GM23338 (cell line): ENCODE results near the gene RAB34. TPM values are rescaled to one million over a fixed set of nuclear protein-coding genes. Genes with fewer than 3 reads are reported as not detected.
A peak's percentile ranks its signal among the peaks of the same experiment; 100 is the strongest.

ENCODE experiments used
- ATAC-seq: fragments of 200-7000 bp; cut with Tn5 transposase; 3 replicates; pipeline ENCODE4 v1.9.1; 2020
- DNase-seq: peaks from one replicate; pipeline ENCODE4 v3.0.0-alpha.2; 2015; ENCODE audit warnings: low spot score
- H2AFZ ChIP-seq: fragments of 200-600 bp; sonication (generic); 2 replicates; pipeline ENCODE4 v1.8.0; 2016; ENCODE audit warnings: antibody characterized with exemption, mild to moderate bottlenecking, moderate library complexity
- H3F3A ChIP-seq: fragments of 200-600 bp; sonication (generic); replicated peaks from 2 replicates; pipeline ENCODE4 v1.8.0; 2017; ENCODE audit warnings: antibody characterized with exemption, mixed run types, low read depth
- H3K27ac ChIP-seq: fragments of 200-600 bp; sonication (generic); 2 replicates; pipeline ENCODE4 v1.6.1; 2016; ENCODE audit warnings: low read depth
- H3K27me3 ChIP-seq: fragments of 200-600 bp; sonication (generic); 2 replicates; pipeline ENCODE4 v1.8.0; 2016; ENCODE audit warnings: mild to moderate bottlenecking, mixed run types, moderate library complexity; ENCODE audit not compliant: insufficient read depth
- H3K36me3 ChIP-seq: fragments of 200-600 bp; sonication (generic); 2 replicates; pipeline ENCODE4 v1.8.0; 2016; ENCODE audit warnings: mild to moderate bottlenecking; ENCODE audit not compliant: insufficient read depth
- H3K4me1 ChIP-seq: fragments of 200-600 bp; sonication (generic); 2 replicates; pipeline ENCODE4 v1.8.0; 2016; ENCODE audit warnings: mild to moderate bottlenecking, moderate library complexity; ENCODE audit not compliant: insufficient read depth
- H3K4me2 ChIP-seq: fragments of 200-600 bp; sonication (generic); 2 replicates; pipeline ENCODE4 v1.7.1; 2017; ENCODE audit warnings: mixed run types
- H3K4me3 ChIP-seq: fragments of 200-600 bp; sonication (generic); 2 replicates; pipeline ENCODE4 v1.6.1; 2016; ENCODE audit warnings: mixed run types
- H3K79me2 ChIP-seq: fragments of 200-600 bp; sonication (generic); replicated peaks from 2 replicates; pipeline ENCODE4 v1.8.0; 2017; ENCODE audit warnings: mild to moderate bottlenecking; ENCODE audit not compliant: insufficient read depth
- H3K9me2 ChIP-seq: fragments of 200-600 bp; sonication (generic); 2 replicates; pipeline ENCODE4 v1.8.0; 2017; ENCODE audit not compliant: insufficient read depth
- H4K20me1 ChIP-seq: fragments of 200-600 bp; sonication (generic); replicated peaks from 2 replicates; pipeline ENCODE4 v1.8.0; 2017; ENCODE audit warnings: mild to moderate bottlenecking; ENCODE audit not compliant: insufficient read depth
- H3K27ac Mint-ChIP-seq: 2 replicates; pipeline ENCODE4 v1.8.0; 2020; ENCODE audit warnings: inconsistent platforms, mild to moderate bottlenecking, moderate library complexity, mixed read lengths
- H3K27me3 Mint-ChIP-seq: 3 replicates; pipeline ENCODE4 v1.8.0; 2022; ENCODE audit warnings: low read depth, mild to moderate bottlenecking, moderate library complexity, mixed read lengths, inconsistent platforms; ENCODE audit not compliant: insufficient read depth, poor library complexity
- H3K36me3 Mint-ChIP-seq: 3 replicates; pipeline ENCODE4 v1.8.0; 2021; ENCODE audit warnings: low read depth, mild to moderate bottlenecking, inconsistent platforms, moderate library complexity, mixed read lengths
- H3K4me1 Mint-ChIP-seq: 3 replicates; pipeline ENCODE4 v1.8.0; 2020; ENCODE audit warnings: mild to moderate bottlenecking, inconsistent platforms, mixed read lengths
- H3K4me3 Mint-ChIP-seq: 3 replicates; pipeline ENCODE4 v1.8.0; 2021; ENCODE audit warnings: moderate library complexity, mild to moderate bottlenecking, inconsistent platforms, mixed read lengths
- H3K9me3 Mint-ChIP-seq: 3 replicates; pipeline ENCODE4 v1.8.0; 2020; ENCODE audit warnings: moderate library complexity, mild to moderate bottlenecking, inconsistent platforms, mixed read lengths
- CREB1 ChIP-seq: fragments of 250-450 bp; sonication (Bioruptor Pico); IDR thresholded peaks from 2 replicates; pipeline ENCODE4 v1.5.0; 2020; ENCODE audit warnings: low read depth, mild to moderate bottlenecking, moderate library complexity
- EZH2 ChIP-seq: fragments of 200-600 bp; sonication (generic); IDR thresholded peaks from one replicate; pipeline ENCODE4 v1.8.0; 2017; ENCODE audit warnings: antibody characterized with exemption, mild to moderate bottlenecking, low read depth; ENCODE audit not compliant: unreplicated experiment
- EZH2phosphoT487 ChIP-seq: fragments of 200-600 bp; sonication (generic); IDR thresholded peaks from one replicate; pipeline ENCODE4 v1.8.1; 2018; ENCODE audit warnings: antibody characterized with exemption; ENCODE audit not compliant: unreplicated experiment
- JUNB ChIP-seq: IDR thresholded peaks from one replicate; pipeline ENCODE4 v1.6.1; 2016; ENCODE audit warnings: antibody characterized with exemption; ENCODE audit not compliant: unreplicated experiment
- NANOG ChIP-seq: IDR thresholded peaks from 2 replicates; pipeline ENCODE4 v1.6.1; 2016; ENCODE audit warnings: antibody characterized with exemption, borderline replicate concordance
- POLR2AphosphoS5 ChIP-seq: IDR thresholded peaks from 2 replicates; pipeline ENCODE4 v1.6.1; 2016; ENCODE audit warnings: antibody characterized with exemption, low read depth
- STAT1 ChIP-seq: IDR thresholded peaks from one replicate; pipeline ENCODE4 v1.6.1; 2016; ENCODE audit warnings: antibody characterized with exemption; ENCODE audit not compliant: unreplicated experiment
- ZNF331 ChIP-seq: fragments of 250-450 bp; sonication (Bioruptor Pico); IDR thresholded peaks from 2 replicates; pipeline ENCODE4 v1.5.0; 2020; ENCODE audit warnings: low read depth, mild to moderate bottlenecking, moderate library complexity
- ZNF462 ChIP-seq: fragments of 250-450 bp; sonication (Bioruptor Pico); IDR thresholded peaks from 2 replicates; pipeline ENCODE4 v1.5.0; 2020; ENCODE audit warnings: mild to moderate bottlenecking, moderate library complexity
- polyA plus RNA-seq: library from polyadenylated mRNA; unstranded; fragments of >200 nt; fragmentation: Nextera tagmentation; extraction: Ambion mirVana; gene quantifications from 2 replicates; pipeline ENCODE4 v1.2.1, GENCODE V29; 2016
- total RNA-seq: library from RNA; depleted of rRNA; stranded (reverse); fragments of >200 nt; shearing (Covaris generic); gene quantifications from 2 replicates; pipeline ENCODE4 v1.2.3, GENCODE V29; 2014
- TF ChIP-seq, protein P1 (sequence below): IDR thresholded peaks from 2 replicates; pipeline ENCODE4 v1.6.1; 2016; ENCODE audit warnings: antibody characterized with exemption
- TF ChIP-seq, protein P2 (sequence below), 2 experiments: fragments of 200-600 bp in 1 of 2; sonication (generic) in 1 of 2; conservative IDR thresholded peaks; 2 replicates each; pipeline versions ENCODE4 v1.5.1 to v1.6.1; 2016 to 2017; ENCODE audit warnings: antibody characterized with exemption in 2 of 2, low read depth in 2 of 2, mild to moderate bottlenecking in 2 of 2, moderate library complexity in 1 of 2
- TF ChIP-seq, protein P3 (sequence below): IDR thresholded peaks from one replicate; pipeline ENCODE4 v1.6.1; 2018; ENCODE audit warnings: antibody characterized with exemption; ENCODE audit not compliant: unreplicated experiment

Gene RAB34
- total and polyA plus RNA-seq, 2 experiments from 2014 or later: 184 to 394 TPM

DNA sequence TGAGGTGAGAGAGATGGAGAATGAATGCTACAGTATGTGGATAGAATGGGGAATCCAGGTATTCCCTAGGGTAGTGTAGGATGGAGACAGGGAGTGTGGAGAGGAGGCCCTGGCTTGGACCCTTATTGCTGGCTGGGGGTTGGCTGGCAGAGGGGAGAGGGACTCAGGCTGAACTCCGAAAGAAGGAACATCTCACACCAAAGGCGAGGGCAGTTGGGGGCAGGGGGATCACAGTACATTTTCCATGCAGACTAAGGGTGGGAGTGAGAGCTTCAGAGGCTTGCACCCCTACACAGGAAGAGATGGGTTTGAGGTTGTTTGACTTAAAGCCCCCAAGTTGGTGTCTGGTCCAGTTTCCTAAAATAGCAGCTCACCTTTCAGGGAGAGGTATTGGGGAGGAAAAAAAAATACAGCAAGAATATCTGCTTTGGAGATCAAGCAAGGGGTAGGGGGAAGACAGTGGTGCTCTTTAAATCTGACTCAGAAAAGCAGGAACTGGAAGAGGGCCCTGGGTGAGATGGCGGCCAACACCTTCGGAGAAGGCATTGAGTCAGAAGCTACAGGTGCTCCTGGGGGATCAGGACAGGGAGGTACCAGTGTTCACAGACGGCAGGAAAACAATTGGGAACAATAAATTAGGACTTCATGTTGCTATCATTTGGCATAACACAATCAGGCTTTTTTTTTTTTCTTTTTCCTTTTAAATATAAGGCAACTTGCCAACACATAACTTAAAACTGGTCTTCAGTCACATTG is 38.6 kb upstream of the RAB34 start:
- ATAC-seq (no peak), DNase-seq (no peak)
- H3K27me3 ChIP-seq: no peaks in the 10 kb centered on the region
- peaks cover 28% of the 10 kb centered on the region for H3K4me1 ChIP-seq
- no peaks in the 10 kb centered on the region for H3K9me2 ChIP-seq
- peaks cover 8% of the 10 kb centered on the region; the same call in 1 of the 2 replicates for H3K79me2 ChIP-seq
- peaks cover 10% of the 10 kb centered on the region; the same call in 1 of the 2 replicates for H3K36me3 ChIP-seq
- peaks cover 56% of the 10 kb centered on the region for H3F3A ChIP-seq
- H3K4me1 Mint-ChIP-seq: peaks cover 49% of the 10 kb centered on the region
- H2AFZ ChIP-seq: no peak overlapping the region
- H3K4me3 Mint-ChIP-seq: no peak overlapping the region; the same call in 2 of the 3 replicates
- no peak overlapping the region; the same call in 1 of the 2 replicates for H3K4me2 ChIP-seq
- H3K27me3 Mint-ChIP-seq: peaks cover 42% of the 10 kb centered on the region
- TF ChIP-seq ZNF331 (no peak), STAT1 (no peak), EZH2phosphoT487 (no peak), CREB1 (CRISPR knock-in tag) (no peak), POLR2AphosphoS5 (no peak), JUNB (no peak), EZH2 (no peak), NANOG (no peak), ZNF462 (CRISPR knock-in tag) (no peak)
- TF ChIP-seq, protein P1, sequence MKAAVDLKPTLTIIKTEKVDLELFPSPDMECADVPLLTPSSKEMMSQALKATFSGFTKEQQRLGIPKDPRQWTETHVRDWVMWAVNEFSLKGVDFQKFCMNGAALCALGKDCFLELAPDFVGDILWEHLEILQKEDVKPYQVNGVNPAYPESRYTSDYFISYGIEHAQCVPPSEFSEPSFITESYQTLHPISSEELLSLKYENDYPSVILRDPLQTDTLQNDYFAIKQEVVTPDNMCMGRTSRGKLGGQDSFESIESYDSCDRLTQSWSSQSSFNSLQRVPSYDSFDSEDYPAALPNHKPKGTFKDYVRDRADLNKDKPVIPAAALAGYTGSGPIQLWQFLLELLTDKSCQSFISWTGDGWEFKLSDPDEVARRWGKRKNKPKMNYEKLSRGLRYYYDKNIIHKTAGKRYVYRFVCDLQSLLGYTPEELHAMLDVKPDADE: no peak
- TF ChIP-seq, protein P2, sequence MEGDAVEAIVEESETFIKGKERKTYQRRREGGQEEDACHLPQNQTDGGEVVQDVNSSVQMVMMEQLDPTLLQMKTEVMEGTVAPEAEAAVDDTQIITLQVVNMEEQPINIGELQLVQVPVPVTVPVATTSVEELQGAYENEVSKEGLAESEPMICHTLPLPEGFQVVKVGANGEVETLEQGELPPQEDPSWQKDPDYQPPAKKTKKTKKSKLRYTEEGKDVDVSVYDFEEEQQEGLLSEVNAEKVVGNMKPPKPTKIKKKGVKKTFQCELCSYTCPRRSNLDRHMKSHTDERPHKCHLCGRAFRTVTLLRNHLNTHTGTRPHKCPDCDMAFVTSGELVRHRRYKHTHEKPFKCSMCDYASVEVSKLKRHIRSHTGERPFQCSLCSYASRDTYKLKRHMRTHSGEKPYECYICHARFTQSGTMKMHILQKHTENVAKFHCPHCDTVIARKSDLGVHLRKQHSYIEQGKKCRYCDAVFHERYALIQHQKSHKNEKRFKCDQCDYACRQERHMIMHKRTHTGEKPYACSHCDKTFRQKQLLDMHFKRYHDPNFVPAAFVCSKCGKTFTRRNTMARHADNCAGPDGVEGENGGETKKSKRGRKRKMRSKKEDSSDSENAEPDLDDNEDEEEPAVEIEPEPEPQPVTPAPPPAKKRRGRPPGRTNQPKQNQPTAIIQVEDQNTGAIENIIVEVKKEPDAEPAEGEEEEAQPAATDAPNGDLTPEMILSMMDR (conservative IDR thresholded peaks at IDR 0.05; ENCODE audit: low read depth in 2 of 2): no peak
- TF ChIP-seq, protein P3, sequence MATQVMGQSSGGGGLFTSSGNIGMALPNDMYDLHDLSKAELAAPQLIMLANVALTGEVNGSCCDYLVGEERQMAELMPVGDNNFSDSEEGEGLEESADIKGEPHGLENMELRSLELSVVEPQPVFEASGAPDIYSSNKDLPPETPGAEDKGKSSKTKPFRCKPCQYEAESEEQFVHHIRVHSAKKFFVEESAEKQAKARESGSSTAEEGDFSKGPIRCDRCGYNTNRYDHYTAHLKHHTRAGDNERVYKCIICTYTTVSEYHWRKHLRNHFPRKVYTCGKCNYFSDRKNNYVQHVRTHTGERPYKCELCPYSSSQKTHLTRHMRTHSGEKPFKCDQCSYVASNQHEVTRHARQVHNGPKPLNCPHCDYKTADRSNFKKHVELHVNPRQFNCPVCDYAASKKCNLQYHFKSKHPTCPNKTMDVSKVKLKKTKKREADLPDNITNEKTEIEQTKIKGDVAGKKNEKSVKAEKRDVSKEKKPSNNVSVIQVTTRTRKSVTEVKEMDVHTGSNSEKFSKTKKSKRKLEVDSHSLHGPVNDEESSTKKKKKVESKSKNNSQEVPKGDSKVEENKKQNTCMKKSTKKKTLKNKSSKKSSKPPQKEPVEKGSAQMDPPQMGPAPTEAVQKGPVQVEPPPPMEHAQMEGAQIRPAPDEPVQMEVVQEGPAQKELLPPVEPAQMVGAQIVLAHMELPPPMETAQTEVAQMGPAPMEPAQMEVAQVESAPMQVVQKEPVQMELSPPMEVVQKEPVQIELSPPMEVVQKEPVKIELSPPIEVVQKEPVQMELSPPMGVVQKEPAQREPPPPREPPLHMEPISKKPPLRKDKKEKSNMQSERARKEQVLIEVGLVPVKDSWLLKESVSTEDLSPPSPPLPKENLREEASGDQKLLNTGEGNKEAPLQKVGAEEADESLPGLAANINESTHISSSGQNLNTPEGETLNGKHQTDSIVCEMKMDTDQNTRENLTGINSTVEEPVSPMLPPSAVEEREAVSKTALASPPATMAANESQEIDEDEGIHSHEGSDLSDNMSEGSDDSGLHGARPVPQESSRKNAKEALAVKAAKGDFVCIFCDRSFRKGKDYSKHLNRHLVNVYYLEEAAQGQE: no peak
- H3K27ac ChIP-seq: 0 out of 2 replicates have a peak overlapping the region, but pooled peaks have one; percentile 20
- peak overlapping the region; percentile 11 for H3K27ac Mint-ChIP-seq
- no peak overlapping the region for H3K4me3 ChIP-seq
- peaks cover 14% of the 10 kb centered on the region for H4K20me1 ChIP-seq
- H3K9me3 Mint-ChIP-seq: no peaks in the 10 kb centered on the region; the same call in 2 of the 3 replicates
- H3K36me3 Mint-ChIP-seq: peaks cover 60% of the 10 kb centered on the region
